SK-N-SH (cell line): Measurements from ENCODE around the gene ERRFI1.

Experiments used
- CHD2 ChIP-seq: fragments of 150-350 bp; IDR thresholded peaks from 2 replicates; pipeline ENCODE4 v1.6.1; 2018; ENCODE audit warnings: low read length; ENCODE audit not compliant: partially characterized antibody
- EZH2phosphoT487 ChIP-seq: fragments of 200-600 bp; sonication (generic); IDR thresholded peaks from 2 replicates; pipeline ENCODE4 v1.6.1; 2017; ENCODE audit warnings: low read depth, mixed run types, mild to moderate bottlenecking, antibody characterized with exemption, moderate library complexity, borderline replicate concordance
- JUND ChIP-seq: IDR thresholded peaks from 2 replicates; pipeline ENCODE4 v1.4.0; 2012
- MAX ChIP-seq: IDR thresholded peaks from 2 replicates; pipeline ENCODE4 v1.4.0; 2012; ENCODE audit warnings: low read depth
- MEF2A ChIP-seq: IDR thresholded peaks from 2 replicates; pipeline ENCODE4 v1.4.0; 2012; ENCODE audit warnings: low read depth, borderline replicate concordance
- MXI1 ChIP-seq: IDR thresholded peaks from 2 replicates; pipeline ENCODE4 v1.6.1; 2012; ENCODE audit warnings: mild to moderate bottlenecking, low read depth, low read length, improper control_type of control experiment
- NFIC ChIP-seq: IDR thresholded peaks from 2 replicates; pipeline ENCODE4 v1.4.0; 2012; ENCODE audit warnings: borderline replicate concordance
- POLR2AphosphoS5 ChIP-seq: IDR thresholded peaks from 2 replicates; pipeline ENCODE4 v1.6.1; 2012; ENCODE audit warnings: low read depth, low read length
- RCOR1 ChIP-seq: fragments of 150-350 bp; IDR thresholded peaks from 2 replicates; pipeline ENCODE4 v1.6.1; 2017; ENCODE audit warnings: antibody characterized with exemption, low read length
- RFX5 ChIP-seq: IDR thresholded peaks from 2 replicates; pipeline ENCODE4 v1.6.1; 2012; ENCODE audit warnings: mild to moderate bottlenecking, improper control_type of control experiment, low read length
- RXRA ChIP-seq: IDR thresholded peaks from 2 replicates; pipeline ENCODE4 v1.4.0; 2012; ENCODE audit warnings: low read depth, mild to moderate bottlenecking, borderline replicate concordance
- TEAD4 ChIP-seq: IDR thresholded peaks from 2 replicates; pipeline ENCODE4 v1.4.0; 2012; ENCODE audit warnings: mild to moderate bottlenecking, borderline replicate concordance; ENCODE audit not compliant: insufficient read depth
- TF ChIP-seq, protein P1 (sequence below): fragments of 200-600 bp; sonication (generic); IDR thresholded peaks from 2 replicates; pipeline ENCODE4 v1.6.1; 2017; ENCODE audit warnings: antibody characterized with exemption, mild to moderate bottlenecking, moderate library complexity

- TF ChIP-seq CHD2 (no peak), JUND (no peak), EZH2phosphoT487 (no peak), MXI1 (no peak), NFIC (no peak), POLR2AphosphoS5 (no peak), MEF2A (no peak), RFX5 (no peak), TEAD4 (no peak), RXRA (no peak), MAX (no peak), RCOR1 (no peak)
- TF ChIP-seq, protein P1, sequence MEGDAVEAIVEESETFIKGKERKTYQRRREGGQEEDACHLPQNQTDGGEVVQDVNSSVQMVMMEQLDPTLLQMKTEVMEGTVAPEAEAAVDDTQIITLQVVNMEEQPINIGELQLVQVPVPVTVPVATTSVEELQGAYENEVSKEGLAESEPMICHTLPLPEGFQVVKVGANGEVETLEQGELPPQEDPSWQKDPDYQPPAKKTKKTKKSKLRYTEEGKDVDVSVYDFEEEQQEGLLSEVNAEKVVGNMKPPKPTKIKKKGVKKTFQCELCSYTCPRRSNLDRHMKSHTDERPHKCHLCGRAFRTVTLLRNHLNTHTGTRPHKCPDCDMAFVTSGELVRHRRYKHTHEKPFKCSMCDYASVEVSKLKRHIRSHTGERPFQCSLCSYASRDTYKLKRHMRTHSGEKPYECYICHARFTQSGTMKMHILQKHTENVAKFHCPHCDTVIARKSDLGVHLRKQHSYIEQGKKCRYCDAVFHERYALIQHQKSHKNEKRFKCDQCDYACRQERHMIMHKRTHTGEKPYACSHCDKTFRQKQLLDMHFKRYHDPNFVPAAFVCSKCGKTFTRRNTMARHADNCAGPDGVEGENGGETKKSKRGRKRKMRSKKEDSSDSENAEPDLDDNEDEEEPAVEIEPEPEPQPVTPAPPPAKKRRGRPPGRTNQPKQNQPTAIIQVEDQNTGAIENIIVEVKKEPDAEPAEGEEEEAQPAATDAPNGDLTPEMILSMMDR = no peak
Measured at GRCh38 chr1:7980984-7981383, 45.1 kb downstream of the ERRFI1 start.
